Measurements from ENCODE around the gene ROPN1B.
"Not testable (repeated sequence)": the region's sequence is repeated elsewhere in the genome, so short reads cannot be mapped to it uniquely, and the experiment has no call there.

ROPN1B gene

GRCh38 chr3:125968701-125969592 lies at the start of gene ROPN1B:
TSS of gene ROPN1B (plus strand) at chr3:125969178. CDS start at chr3:125972055, 2,877 bp downstream.
- not testable (repeated sequence) for H3K27ac ChIP-seq; DNase-seq (ENCODE audit: low read depth, low spot score)

DNA sequence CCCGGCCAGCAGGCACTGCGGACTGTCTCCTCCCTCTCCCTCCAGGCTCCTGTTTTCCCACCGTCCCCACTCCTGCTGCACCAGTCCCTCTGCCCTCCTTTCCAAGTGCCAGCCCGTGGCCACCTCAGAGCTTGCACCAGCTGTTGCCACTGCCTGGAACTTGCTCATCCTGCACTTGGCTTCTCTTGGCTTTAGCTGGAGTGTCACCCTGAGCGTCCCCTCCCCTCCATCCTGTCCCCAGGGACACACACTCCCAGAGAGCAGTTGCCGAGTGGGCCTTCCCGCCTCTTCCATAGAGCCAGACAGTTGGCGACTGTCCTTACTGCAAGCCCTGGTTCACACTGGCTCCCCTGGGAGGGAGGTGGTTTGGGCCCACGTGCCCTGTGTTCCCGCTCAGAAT lies 48.8 kb upstream of the ROPN1B start:
- H3K27ac ChIP-seq; DNase-seq (ENCODE audit: low read depth, low spot score): not testable (repeated sequence)

DNA sequence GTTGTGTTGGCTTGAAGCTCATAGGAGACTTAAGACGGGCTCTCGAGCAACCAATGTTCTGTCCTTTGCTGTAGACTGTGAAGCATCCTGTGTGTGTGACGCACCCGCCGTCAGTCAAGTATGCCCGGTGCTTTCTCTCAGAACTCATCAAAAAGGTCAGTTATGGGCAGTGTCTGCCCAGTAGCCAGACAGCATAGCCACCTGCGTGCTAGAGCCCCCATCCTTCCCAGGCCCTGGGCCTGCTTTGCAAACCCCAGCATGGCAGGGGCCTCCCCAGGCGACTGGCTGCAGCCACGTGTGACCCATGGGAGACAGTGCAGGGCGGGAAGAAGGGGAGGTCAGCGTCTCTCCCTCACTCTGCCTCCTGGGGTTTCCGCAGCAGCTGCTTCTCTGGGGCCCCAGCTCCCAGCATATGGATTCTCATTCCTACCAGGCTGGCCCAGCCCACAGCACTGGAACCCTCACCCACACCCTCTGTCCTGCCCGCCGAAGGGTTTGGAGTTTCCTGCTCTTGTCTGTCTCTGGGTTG lies 48.2 kb upstream of the ROPN1B start:
- H3K27ac ChIP-seq; DNase-seq (ENCODE audit: low read depth, low spot score): not testable (repeated sequence)

- DNase-seq (ENCODE audit: low read depth, low spot score), result not testable (repeated sequence)
Observed at GRCh38 chr3:125921712-125922111, 47.3 kb upstream of the ROPN1B start.

DNA sequence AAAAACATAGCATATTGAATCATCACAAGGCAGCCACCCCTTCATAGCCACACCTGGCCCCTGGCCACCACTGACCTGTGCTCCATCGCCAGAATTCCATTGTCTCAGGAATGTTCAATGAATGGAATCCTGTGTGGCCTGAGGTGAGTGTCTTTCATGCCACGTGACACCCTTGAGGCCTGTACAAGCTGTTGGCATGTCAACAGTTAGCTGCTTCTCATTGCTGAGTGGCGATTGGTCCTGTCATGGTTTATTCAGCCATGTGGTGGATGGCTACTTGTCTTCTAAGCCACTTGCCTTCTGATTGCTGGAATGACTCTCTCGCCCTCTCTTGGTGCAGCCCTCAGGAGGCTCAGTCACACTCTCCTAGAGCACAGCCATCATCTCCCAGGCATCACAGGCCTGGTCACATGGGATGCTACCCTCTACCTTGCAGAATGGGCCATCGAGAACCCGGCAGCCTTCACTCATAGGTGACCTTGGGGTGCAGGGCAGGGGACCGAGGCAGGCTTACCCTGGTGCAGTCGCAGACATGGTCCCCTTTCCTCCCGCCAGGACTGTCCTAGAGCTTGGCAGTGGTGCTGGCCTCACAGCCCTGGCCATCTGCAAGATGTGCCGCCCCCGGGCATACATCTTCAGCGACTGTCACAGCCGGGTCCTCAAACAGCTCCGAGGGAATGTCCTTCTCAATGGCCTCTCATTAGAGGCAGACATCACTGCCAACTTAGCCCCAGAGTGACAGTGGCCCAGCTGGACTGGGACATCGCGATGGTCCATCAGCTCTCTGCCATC lies 45.5 kb upstream of the ROPN1B start:
- H3K27ac ChIP-seq, result peak overlapping the region; percentile 18
- not testable (repeated sequence) for DNase-seq (ENCODE audit: low read depth, low spot score)

More at GRCh38 chr3:125921712-125922111, 47.3 kb upstream of the ROPN1B start:
- not testable (repeated sequence) for H3K27ac ChIP-seq

- H3K27ac ChIP-seq; DNase-seq (ENCODE audit: low read depth, low spot score): not testable (repeated sequence)
Observed at GRCh38 chr3:125924276-125924675, 44.7 kb upstream of the ROPN1B start.

DNA sequence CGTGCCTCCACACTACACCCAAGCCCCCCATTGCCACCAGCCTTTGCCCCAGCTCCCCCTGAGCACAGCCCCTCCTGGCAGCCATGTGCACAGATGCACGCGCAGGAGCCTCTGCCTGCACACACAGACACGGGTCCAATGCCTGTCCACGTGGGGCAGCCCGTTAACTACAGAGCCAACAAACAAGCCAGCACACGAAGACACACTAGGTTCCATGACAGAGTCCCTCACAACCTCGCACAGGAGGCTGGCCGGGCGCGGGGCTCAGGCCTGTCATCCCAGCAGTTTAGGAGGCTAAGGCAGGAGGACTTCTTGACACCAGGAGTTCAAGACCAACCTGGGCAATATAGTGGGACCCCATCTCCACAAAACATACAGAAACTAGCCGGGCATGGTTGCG lies 43.3 kb upstream of the ROPN1B start:
- not testable (repeated sequence) for DNase-seq (ENCODE audit: low read depth, low spot score); H3K27ac ChIP-seq

DNA sequence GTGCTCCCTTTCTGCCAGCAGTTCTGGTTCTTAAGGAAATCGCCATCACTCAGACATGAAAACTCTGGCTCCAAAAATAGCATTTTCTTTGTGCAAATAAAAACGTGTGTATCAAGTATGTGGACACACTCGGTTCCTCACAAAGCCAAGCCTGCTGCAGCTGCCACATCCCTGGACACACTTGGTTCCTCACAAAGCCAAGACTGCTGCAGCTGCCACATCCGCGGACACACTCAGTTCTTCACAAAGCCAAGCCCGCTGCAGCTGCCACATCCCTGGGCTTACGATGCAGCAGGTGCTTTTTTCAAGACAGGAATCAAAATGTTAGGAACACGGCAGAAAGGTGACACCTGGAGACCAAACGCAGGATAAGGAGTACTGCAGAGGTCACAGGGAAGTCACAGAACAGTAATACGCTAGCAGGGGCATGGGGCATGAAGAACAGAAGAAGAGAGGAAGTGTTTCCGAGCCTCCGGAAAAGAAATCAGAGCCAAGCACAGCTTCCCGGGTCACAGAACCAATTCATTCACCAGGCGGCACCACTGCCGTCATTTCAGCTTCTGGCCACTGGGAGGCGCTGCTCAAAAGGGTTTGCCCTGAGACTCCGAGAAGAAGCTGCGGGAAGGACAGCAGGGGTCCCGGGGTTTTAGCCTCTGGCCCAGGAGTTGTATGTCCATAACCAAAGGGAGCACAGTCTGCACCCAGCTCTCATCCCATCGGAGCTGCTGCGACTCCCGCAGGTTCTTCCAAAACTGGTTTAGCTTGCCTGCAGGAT lies 40.0 kb upstream of the ROPN1B start:
- not testable (repeated sequence) for DNase-seq (ENCODE audit: low read depth, low spot score); H3K27ac ChIP-seq

- DNase-seq (ENCODE audit: low read depth, low spot score); H3K27ac ChIP-seq: not testable (repeated sequence)
Observed at GRCh38 chr3:125929765-125930164, 39.2 kb upstream of the ROPN1B start.

DNA sequence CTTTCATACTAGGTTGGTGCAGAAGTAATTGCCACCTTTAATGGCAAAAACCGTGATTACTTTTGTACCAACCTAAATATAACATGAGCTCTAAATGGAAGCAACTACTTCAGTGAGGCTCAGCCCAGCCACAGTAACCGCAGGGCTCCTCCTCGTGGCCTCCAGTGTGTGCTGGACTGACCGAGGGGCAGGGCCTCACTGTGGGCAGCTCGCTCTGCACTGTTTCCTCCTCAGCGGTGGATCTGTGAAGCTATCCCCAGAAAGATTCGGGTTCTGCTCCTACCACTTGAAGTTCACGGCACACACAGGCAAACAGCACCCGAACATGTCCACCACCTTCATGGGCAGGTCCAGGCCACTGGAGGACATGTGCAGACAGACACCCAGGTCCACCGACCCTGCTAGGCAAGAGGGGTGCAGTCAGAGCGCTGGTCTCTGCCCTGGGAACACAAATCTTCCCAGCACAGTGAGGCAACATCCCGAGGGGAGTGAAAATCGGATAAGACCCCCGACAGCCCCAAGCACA lies 37.6 kb upstream of the ROPN1B start:
- H3K27ac ChIP-seq, result not testable (repeated sequence)

DNA sequence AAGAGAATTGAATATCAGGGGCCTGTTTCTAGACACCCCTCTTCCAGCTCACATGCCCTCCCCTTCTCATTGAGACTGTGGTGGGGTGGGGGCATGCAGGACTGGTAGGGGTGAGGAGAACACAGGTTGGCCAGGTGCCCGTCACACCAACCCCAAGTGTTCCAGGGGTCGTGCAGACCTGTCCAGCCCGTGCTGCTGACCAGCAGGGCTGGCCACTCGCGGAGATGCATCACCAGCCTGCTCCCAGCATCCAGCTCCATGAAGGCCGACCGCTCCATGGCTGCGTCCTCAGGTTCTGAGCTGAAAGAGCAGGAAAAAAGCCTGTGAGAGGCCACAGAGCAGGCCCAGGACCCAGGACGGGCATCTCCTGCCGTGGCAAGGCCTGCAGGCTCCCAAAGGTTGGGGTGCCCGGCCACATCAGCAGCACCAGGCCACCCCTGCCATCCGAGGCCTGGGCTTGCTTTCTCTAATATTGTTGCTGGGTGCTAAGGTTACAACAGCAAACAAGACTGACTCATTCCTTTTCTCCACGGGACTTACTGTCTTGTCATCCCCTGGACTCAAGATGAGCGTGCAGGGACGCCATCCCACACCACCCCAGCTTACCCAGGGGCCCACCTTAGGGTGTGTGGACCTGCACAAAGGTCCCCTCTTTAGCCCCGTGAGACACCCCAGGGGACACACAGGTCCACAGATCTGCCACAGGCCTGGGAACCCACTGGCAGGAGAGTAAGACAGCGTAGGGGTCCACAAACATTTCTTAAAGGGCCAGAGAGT lies 35.4 kb upstream of the ROPN1B start:
- not testable (repeated sequence) for DNase-seq (ENCODE audit: low read depth, low spot score); H3K27ac ChIP-seq

More for the DNA sequence above, 37.6 kb upstream of the ROPN1B start:
- DNase-seq (ENCODE audit: low read depth, low spot score), result not testable (repeated sequence)

DNA sequence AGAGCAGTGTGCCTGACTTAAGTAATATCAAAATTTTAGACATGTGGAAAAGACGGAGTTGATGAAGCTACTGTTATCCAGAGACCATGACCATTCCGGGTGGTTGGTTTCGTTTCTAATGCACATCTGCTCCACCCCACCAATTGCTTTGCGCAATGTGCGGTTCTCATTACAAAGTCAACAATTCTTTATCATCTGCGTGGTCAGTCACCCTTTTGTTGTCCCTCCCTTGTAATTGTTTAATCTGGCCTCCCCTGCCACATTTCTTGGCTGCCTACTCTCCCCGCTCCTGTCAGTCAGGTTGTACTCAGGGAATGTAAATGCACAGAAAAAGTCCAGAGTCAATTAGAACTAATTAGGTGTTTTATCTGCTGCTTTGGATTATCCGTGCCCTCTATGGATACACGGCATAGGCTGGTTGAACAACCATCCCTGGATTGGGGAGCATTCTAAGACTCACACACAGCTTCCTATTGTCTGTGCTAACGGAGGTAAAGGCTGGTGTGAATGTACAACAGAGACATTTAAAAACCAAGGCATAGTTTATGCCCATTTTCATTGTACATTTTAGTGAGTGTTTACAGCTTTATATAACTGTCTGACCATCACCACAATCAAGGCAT lies 33.6 kb upstream of the ROPN1B start:
- DNase-seq (ENCODE audit: low read depth, low spot score); H3K27ac ChIP-seq: not testable (repeated sequence)

DNA sequence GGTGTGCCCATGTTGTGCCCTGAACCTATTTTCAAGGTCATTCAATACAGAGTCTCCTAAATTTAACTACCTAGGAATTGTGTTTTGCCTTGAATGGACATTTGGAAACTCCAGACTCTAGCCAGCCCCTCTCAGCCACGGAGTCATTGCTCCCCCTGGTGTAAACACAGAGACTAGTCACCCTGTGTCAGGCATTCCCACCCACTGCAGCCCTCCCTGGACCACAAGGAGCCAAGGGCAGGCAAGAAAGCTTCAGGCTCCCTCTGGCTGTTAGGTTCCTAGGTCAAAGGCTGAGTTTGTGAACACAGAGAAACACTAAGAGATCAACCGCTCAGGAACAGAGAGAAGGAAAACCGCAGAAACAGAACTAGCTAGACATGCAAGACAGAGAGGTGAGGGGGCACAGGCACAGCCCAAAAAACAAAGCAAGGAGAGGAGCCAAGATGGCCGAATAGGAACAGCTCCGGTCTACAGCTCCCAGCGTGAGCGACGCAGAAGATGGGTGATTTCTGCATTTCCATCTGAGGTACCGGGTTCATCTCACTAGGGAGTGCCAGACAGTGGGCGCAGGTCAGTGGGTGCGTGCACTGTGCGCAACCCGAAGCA lies 32.7 kb upstream of the ROPN1B start:
- not testable (repeated sequence) for DNase-seq (ENCODE audit: low read depth, low spot score); H3K27ac ChIP-seq

DNA sequence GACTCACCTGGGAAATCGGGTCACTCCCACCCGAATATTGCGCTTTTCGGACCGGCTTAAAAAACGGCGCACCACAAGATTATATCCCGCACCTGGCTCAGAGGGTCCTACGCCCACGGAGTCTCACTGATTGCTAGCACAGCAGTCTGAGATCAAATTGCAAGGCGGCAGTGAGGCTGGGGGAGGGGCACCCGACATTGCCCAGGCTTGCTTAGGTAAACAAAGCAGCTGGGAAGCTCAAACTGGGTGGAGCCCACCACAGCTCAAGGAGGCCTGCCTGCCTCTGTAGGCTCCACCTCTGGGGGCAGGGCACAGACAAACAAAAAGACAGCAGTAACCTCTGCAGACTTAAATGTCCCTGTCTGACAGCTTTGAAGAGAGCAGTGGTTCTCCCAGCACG lies 32.1 kb upstream of the ROPN1B start:
- not testable (repeated sequence) for H3K27ac ChIP-seq; DNase-seq (ENCODE audit: low read depth, low spot score)

GRCh38 chr3:125947806-125948205 lies 21.2 kb upstream of the ROPN1B start:
- H3K27ac ChIP-seq, result peak overlapping the region; percentile 3

GRCh38 chr3:125948901-125949300 lies 20.1 kb upstream of the ROPN1B start:
- H3K27ac ChIP-seq, result peak overlapping the region; percentile 3
- DNase-seq (ENCODE audit: low read depth, low spot score), result peak; percentile 37

More at GRCh38 chr3:125947806-125948205, 21.2 kb upstream of the ROPN1B start:
- DNase-seq (ENCODE audit: low read depth, low spot score), result not testable (repeated sequence)

GRCh38 chr3:125951176-125951575 lies 17.8 kb upstream of the ROPN1B start:
- DNase-seq (ENCODE audit: low read depth, low spot score); H3K27ac ChIP-seq: not testable (repeated sequence)

DNA sequence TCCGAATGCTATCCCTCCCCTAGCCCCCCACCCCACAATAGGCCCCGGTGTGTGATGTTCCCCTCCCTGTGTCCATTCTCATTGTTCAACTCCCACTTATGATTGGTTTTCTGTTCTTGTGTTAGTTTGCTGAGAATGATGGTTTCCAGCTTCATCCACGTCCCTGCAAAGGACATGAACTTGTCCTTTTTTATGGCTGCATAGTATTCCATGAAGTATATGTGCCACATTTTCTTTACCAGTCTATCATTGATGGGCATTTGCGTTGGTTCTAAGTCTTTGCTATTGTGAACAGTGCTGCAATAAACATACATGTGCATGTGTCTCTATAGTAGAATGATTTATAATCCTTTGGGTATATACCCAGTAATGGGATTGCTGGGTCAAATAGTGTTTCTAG lies 12.0 kb upstream of the ROPN1B start:
- H3K27ac ChIP-seq; DNase-seq (ENCODE audit: low read depth, low spot score): not testable (repeated sequence)
